Measurements from ENCODE around the gene MPHOSPH6. TPM values are rescaled to one million over a fixed set of nuclear protein-coding genes. Genes with fewer than 3 reads are reported as not detected.

MPHOSPH6 gene
- total and polyA plus RNA-seq, 2 of the 13 experiments (the other 11 are each of a cell fraction or from before 2014, with no cell fraction given): 28.4 to 76.4 TPM

GRCh38 chr16:82156761-82157533, 13.1 kb downstream of the MPHOSPH6 start:
- no peak overlapping the region for H3K9ac ChIP-seq (ENCODE audit: insufficient read depth, low read depth, low read length)
- H3K27me3 ChIP-seq (ENCODE audit: control insufficient read depth in 1 of 2, insufficient read depth in 2 of 2, low read length in 2 of 2): no peaks in the 10 kb centered on the region
- H3K4me3 ChIP-seq (replicated peaks in 1 of 3; ENCODE audit: insufficient read depth in 1 of 3, low read depth in 2 of 3, low read length in 3 of 3): no peak overlapping the region
- no peaks in the 10 kb centered on the region for H3K9me3 ChIP-seq (ENCODE audit: low read length)
- H2AFZ ChIP-seq (ENCODE audit: low read length): no peak overlapping the region
- H3K27ac ChIP-seq (ENCODE audit: extremely low read length, insufficient read depth, low read length): no peak overlapping the region
- intact Hi-C loops (cut with micrococcal nuclease; ENCODE audit: unreplicated experiment) (no loop called here), in situ Hi-C loops (cut with HindIII; ENCODE audit: extremely low pct_ligation_motif_present, low pct_unique_long_range_greater_than_20kb) (no loop called here)
- ChIA-PET CTCF (ENCODE audit: low intra/inter-chr PET ratio, low total read pairs) (no interaction called here), POLR2A (no interaction called here)
- peaks cover 8% of the 10 kb centered on the region; the same call in 1 of the 2 replicates for H3K4me1 ChIP-seq (ENCODE audit: insufficient read depth, low read length)
- 98% methylated on average over 14 of the region's 14 CpGs for WGBS (ENCODE audit: low lambda C conversion rate)
- DNase-seq (ENCODE audit: low spot score): no peak
- H4K20me1 ChIP-seq (ENCODE audit: insufficient read depth, low read length): no peaks in the 10 kb centered on the region
- no TSS peak for BruUV-seq (replicated peaks)
- H3K4me2 ChIP-seq (ENCODE audit: low read depth, low read length): no peak overlapping the region
- H3K36me3 ChIP-seq (replicated peaks in 1 of 2; ENCODE audit: control insufficient read depth in 1 of 2, insufficient read depth in 2 of 2, low read length in 2 of 2): peaks cover 13 to 55% of the 10 kb centered on the region in 2 experiments
- FAIRE-seq: no peak
- ATAC-seq: no peak
- peaks cover 15% of the 10 kb centered on the region for H3K79me2 ChIP-seq (ENCODE audit: insufficient read depth, low read length)
- peak in 1 of 2 experiments; percentile 42; a peak in 2 of 4 replicates for TF ChIP-seq MAFK (conservative IDR thresholded peaks at IDR 0.05 in 1 of 2, IDR thresholded peaks at IDR 0.05 in 1 of 2; ENCODE audit: low read length in 2 of 2)
- no peak for TF ChIP-seq SNAPC4 (CRISPR knock-in tag; IDR thresholded peaks at IDR 0.05)
- no peak for TF ChIP-seq USF2 (IDR thresholded peaks at IDR 0.05; ENCODE audit: low read depth, low read length)
- no peak for TF ChIP-seq USF2 (CRISPR knock-in tag; IDR thresholded peaks at IDR 0.05; ENCODE audit: borderline replicate concordance)
- TF ChIP-seq FOXO1 (CRISPR knock-in tag; IDR thresholded peaks at IDR 0.05): no peak
- TF ChIP-seq SNAPC2 (CRISPR knock-in tag; IDR thresholded peaks at IDR 0.05): no peak
- TF ChIP-seq NR2F1 (CRISPR knock-in tag; IDR thresholded peaks at IDR 0.05): no peak
- no peak for TF ChIP-seq GTF2F1 (IDR thresholded peaks at IDR 0.05; ENCODE audit: low read length)
- TF ChIP-seq KDM5A (IDR thresholded peaks at IDR 0.05; ENCODE audit: borderline replicate concordance, low read length): no peak
- no peak for TF ChIP-seq PLSCR1 (CRISPR knock-in tag; IDR thresholded peaks at IDR 0.05; ENCODE audit: borderline replicate concordance)
- TF ChIP-seq HMG20A (CRISPR knock-in tag; IDR thresholded peaks at IDR 0.05; ENCODE audit: borderline replicate concordance): no peak
- TF ChIP-seq ZNF382 (CRISPR knock-in tag; IDR thresholded peaks at IDR 0.05; ENCODE audit: borderline replicate concordance): no peak
- TF ChIP-seq MYC (CRISPR knock-in tag; IDR thresholded peaks at IDR 0.05; ENCODE audit: borderline replicate concordance): no peak
- no peak for TF ChIP-seq ZNF362 (CRISPR knock-in tag; IDR thresholded peaks at IDR 0.05; ENCODE audit: borderline replicate concordance)

Measured in HepG2 (cell line).